IPS-NIHi7 (cell line): Measurements from ENCODE around the gene PIP5KL1.
A peak's percentile ranks its signal among the peaks of the same experiment; 100 is the strongest.

ENCODE experiments used
- DNase-seq: peaks from one replicate; pipeline ENCODE4 v3.0.0; 2012; ENCODE audit warnings: mixed read lengths; ENCODE audit errors: extremely low spot score

PIP5KL1 gene, protein sequence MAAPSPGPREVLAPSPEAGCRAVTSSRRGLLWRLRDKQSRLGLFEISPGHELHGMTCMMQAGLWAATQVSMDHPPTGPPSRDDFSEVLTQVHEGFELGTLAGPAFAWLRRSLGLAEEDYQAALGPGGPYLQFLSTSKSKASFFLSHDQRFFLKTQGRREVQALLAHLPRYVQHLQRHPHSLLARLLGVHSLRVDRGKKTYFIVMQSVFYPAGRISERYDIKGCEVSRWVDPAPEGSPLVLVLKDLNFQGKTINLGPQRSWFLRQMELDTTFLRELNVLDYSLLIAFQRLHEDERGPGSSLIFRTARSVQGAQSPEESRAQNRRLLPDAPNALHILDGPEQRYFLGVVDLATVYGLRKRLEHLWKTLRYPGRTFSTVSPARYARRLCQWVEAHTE

DNA sequence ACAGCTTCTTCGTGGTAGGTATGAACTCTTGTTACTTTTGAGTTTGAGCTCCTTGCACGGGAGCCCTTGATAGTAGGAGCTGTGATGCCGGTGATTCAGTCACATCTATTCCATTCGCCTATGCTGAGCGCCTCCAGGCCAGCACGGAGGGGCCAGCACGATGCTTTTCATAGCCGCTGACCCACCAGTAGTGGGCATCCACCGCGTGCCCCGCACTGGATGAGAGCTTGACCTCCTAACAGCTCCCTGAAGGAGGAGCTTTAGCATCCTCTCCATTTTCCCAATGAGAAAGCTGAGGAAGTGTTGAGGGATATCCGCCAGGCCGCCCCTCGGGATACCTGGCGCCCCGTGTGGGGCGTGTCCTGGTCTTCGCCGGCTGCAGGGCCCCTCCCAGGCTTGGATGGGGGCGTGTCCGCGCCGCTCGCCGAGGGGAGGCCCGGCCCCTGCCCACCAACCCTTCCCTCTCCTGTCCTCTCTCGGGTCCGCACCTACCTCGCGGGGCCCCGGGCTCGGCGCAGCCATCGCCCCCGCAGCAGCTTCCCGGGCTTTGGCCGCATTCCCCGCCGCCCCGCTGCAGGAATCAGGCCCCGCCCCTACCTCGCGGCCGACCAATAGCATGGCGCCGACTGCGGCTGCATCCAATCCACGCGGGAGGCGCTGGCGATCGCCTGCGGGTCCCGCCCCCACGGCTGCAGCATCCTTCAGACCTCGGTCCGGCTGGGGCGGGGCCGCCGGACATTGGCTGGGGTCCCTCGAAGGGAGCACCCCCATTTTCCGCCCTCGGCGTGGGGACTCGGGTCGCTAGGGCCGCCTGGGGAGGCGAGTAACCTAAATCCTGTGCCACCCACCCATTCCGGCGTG lies at the start of gene PIP5KL1:
Gene PIP5KL1, minus strand, starts transcription at position 547 of the 861 bp plus-strand sequence. Its CDS starts 25 bp downstream, at position 522.
- DNase-seq = peak; percentile 95

DNA sequence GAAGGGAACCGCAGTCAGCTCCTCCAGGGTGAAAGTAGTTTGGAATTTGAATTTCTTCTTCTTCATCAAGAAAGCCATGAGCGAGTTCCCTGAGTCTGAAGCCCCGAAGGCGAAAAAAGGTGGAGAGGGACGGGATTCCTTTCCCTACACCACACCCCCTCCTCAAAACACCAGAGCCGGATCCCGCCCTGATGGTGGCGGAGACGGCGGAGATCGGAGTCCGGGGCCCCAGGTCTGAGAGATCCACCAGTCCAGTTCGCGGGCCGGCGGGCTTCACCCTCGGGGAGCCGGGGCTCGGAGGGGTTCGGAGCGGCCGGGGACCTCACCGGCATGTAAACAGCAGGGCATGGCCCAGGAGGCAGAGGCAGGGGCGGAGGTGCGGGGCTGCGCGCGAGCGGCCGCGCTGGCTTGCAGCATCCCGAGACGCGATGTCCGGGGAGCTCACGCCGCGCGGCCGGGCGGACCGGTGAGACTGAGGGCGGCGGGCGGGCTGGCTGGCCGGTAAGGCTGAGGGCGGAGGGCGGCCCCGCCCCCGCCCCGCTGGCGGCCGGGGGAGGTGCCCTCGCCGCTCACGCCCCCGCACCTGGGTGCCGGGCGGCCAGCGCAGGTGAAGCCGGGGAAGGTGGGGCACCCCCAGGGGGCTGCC lies 49.6 kb upstream of the PIP5KL1 start:
- DNase-seq = peak; percentile 70

DNA sequence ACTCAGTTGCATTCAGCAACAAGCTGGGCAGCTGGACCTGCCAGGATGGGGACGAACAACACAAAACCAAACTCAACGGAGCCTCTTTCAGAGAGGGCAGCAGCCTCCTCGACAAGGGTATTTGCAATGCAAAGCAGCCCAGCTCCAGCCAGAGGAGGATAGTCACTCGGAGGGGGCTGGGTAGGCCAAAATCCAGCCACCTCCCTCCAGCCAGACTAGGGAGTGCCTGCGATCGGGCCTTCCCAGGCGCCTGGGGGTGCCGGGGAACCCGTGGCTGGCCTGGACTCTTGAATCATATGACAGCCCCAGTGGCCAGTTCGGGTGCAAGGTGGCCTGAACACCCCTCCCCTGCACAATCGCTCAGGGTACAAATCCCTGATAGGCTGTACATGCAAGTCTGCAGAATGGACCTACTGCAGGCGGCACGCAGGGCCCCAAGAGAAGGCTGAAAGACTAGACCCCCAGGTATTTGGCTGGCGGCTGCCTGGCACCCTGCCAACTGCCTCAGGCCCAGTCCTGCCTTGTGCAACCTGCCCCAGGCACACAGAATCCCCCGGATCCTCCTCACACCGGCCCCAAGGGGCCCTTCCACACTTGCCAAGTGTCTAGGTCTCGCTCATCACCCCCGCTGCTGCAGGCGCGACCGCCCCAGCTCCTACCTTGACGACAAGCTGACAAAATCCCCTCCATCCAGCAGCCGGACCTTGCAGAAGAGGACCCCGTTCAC lies 48.9 kb upstream of the PIP5KL1 start:
- peak; percentile 68 for DNase-seq

DNA sequence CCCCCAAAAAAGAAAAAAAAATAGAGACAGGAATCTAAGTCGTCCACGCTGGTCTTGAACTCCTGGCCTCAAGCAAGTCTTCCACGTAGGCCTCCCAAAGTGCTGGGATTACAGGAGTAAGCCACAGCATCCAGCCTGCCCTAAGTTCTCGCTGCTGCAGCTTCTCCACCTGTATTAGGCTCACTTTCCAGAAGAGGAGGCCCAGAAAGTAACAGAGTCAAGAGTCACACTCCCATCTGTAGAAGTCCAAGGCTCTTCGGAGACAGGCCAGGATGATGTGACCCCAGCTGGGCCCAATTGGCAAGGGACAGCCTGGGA lies 48.4 kb upstream of the PIP5KL1 start:
- DNase-seq = no peak

DNA sequence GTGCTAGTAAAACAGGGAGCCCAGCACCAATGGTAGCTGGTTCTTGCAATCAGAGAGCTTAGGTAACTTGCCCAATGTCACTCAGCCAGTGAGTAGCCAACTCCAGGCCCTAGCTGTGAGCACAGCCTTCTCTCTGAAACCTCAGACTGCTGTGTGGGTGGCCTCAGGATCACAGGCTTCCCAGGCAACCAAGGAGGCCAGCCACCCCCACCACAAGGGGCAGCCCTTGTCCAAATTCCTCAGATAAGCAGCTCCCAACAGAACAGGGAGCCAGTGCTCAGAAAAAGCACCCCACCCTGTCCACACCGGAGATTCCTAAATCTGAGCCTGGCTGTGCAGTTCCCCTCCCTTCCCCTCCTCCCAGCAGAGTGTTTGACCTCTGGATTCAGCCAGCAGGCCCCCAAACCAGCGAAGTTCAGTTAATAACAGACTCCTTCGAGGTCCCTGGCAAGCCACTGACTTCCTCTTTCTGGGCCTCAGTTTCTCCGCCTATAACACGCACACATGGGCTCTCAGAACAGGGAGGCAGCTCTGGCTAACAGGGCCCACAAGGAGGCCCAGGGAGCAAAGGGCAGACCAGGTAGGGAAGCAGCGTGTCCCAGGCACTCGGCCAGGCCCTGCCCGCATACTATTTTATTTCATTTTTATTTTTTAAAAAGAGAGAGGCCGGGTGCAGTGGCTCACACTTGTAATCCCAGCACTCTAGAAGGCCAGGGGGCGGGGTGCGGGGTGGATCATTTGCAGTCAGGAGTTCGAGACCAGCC lies 47.5 kb upstream of the PIP5KL1 start:
- peak; percentile 62 for DNase-seq

DNA sequence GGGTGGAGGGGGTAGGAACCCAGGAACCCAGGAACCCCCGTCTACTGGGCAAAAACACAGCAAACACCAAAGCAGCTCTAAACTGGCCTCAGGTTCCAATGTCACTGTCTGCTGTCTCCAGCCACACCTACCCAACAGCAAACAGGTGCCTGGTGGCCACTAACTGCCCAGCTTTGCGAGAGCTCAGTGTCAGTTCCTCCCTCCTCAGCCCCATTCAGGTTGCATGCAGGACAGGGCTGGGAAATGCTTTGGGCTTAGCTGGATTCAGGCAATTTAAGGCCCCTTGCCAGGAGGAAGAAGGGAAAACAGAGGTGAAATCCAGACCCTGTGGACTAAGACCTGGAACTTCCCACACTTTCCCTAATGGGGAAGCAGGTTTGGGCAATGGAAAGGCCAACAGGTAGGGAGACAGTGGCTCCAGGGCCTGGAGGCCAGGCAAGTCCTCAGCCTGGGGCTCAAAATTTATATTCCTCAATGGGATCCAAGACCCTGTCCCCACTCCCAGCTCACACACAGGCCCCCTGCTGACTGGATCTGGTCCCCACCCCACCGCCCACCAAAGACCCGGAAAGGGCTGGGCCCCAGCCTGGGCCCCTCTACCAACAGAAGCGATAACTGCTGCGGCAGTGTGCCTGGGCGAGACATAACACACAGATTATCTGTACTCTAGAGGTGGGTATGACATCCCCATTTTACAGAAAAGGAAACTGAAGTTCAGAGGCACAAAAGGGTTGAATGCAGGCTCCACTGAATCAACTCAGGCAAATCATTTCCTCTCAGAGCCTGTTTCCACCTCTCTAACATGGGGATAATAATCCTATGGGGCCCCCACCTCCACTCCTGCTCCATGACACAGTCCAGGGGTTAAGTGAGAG lies 46.7 kb upstream of the PIP5KL1 start:
- no peak for DNase-seq

DNA sequence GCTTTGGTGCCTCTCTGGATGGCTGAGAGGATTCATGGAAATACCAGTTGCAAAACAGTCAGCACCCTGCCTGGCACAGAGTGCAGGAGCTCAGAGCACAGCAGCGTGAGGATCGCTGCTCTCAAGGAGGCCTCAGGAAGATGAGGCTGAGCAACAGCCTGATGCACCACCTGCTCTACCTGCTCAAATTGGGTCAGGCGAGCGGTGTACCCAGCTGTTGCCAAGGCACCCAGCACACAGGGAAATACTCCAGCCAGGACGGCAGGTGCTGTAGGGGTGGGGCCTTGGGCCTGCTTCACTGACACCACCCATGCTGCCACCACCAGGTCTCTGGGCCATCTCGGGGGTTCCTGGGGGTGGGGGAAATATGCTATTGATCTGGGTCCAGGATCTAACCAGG lies 45.9 kb upstream of the PIP5KL1 start:
- no peak for DNase-seq

DNA sequence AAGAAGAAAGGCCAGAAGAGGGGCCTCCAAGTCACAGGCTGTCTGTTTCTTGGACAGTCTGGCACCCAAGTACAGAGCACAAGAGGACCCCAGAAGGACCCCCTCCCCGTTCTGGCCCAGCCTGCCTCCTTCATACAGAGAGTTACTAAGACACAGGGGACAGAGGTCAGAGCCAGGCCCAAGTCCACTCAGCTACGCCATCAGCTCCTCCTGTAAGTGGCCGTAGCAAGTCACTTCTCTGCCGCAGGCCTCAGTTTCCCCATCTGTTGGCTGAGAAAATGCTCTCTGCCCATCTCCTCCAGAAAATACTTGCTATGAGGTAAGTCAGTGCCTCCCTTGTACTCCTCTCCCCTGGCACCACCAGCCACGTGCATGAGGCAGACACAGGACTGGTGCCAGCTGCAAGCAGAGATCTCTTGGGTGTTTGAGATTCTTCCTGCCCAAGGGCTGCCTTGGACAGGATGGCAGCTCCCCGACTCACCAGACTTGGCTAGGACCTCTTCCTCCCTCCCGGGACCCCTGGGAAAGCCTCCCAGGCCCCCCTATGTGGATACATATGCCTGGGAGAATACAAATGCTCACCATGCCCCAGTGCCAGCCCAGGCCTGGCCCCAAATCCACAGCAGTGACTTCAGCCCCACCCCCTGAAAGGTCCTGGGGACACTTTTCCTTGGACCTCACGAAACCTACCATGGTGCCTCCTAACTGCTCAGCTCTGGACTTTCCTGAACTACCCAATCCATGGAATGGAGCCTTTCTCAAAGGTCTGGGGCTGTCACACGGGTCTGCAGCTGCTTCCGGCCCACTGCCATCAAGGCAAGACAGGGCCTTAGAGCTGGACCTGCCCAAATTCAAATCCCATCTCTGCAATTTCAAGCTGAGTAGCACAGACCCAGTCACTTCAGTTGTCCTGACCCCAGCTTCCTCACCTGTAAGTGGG lies 45.1 kb upstream of the PIP5KL1 start:
- DNase-seq = no peak

DNA sequence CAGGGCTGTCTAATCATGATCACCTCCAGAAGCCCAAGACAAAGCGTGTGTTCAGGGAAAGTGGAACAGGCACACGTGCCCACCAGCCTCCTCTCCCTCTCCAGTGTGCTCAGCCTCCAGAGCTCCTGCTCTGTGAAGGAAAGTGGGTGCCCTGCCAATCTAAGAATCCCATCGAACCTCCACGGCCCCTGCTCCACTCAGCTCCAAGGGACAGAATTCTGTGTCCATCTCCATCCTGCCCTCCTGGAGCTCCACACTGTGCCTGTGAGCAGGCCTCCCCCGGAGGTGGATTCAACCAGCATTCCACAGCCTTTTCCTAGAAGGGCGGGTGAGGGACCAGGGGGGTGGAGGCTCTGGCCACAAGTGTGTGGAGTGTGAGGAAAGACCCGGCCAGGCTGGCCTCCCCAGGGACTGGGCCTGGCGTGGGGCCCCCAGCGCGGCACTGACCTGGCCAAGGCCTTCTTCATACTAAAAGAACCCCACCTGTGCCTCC lies 44.2 kb upstream of the PIP5KL1 start:
- no peak for DNase-seq

DNA sequence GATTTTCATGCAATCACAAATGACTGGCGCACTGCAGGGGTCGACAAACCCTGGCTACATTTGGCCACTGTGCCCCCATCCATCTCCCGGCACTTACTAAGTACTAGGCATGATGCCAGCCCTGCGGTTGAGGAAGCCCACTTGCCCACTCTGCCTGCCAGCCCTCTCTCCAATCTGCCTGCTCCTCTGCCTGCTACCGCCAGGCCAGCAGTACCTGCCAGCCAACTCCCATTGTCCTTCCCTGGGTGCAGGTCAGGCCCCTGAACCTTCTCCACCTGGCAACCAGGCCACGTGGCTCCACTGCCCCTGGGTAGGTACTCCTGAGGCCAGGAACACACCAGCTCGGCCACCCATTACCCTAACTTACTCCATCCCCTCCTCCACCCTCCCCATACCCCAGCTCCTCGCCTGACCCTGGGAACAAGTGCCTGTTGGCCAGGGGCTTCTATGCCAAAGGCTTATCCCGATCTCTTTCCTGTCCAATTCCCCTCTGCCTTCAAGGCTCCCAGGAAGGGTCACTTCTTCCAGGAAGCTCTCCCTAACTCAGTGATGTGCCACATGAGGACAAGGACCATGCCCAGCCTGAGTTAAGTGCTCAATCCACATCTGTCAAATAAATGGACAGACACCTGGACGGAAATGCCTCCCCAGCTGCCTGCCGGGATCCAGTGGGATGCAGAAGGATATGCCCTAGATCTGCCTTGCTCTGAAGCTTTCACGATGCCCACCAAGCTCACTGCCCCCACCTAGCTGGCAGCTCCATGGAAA lies 43.6 kb upstream of the PIP5KL1 start:
- DNase-seq = no peak

DNA sequence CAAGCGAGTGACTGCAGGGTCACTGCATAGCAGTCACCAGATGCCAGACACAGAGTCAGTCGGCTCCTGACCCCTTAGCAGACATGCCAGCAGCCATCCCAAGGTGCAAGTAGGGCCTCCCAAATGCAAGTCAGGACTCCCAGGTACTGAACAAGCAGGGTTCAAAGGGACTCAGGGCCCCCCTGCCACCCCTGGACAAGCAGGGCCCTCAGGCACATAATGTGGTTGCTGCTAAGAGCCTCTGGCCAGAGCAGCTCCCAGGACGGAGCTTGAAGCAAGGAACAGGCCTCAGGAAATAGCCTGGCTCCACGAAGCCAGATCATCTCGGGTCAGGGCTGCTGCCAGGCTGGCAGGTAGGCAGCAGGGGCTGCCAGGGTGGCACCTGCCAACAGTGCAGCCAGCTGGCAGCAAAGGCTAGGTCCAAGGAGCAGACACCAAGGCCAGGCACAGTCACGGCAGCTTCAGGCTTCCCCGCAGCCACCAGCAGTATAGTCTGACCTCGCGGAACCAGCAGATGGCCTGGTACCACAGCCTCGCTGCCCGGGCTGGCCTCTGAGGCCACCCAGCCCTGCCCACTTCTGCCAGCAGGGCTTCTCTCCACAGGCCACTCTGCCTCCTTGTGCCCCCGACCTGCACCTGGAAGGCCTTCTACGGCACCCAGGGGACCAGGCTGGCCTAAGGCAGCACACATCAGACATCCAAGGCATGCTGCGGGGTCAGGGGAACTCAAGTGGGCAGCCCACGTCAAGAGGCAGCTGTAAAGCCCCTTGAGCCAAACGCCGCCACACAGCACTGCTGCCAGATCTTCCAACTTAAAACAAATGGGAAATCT lies 42.8 kb upstream of the PIP5KL1 start:
- DNase-seq = no peak

DNA sequence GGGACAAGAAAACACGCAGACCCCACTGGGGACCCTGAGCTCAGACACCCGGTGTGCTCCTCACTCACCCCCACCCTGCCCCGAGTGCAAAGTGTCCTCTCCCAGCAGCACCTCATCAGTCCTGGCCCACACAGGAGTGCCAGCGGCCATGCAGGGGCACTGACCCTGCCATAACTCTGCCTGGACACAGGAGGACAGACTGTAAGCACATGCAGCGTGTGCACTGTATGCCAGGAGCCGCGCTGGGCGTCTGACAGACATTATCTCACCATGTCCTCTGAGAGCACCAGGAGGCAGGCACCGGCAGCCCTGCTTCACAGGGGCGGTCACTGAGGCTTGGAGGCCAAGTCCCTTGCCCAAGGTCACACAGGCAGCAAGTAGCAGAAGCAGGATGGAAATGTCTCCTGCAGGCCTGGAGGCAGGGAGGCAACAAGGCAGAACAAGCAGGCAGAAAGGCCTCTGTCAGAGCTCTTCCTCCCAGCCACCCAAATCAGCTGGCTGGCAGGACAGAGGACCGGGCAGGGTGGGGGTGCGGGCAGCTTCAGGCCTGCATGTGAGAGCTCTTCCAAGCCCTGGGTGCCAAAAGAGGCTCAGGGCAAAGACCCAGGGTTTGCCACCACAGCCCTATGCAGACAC lies 41.8 kb upstream of the PIP5KL1 start:
- no peak for DNase-seq

DNA sequence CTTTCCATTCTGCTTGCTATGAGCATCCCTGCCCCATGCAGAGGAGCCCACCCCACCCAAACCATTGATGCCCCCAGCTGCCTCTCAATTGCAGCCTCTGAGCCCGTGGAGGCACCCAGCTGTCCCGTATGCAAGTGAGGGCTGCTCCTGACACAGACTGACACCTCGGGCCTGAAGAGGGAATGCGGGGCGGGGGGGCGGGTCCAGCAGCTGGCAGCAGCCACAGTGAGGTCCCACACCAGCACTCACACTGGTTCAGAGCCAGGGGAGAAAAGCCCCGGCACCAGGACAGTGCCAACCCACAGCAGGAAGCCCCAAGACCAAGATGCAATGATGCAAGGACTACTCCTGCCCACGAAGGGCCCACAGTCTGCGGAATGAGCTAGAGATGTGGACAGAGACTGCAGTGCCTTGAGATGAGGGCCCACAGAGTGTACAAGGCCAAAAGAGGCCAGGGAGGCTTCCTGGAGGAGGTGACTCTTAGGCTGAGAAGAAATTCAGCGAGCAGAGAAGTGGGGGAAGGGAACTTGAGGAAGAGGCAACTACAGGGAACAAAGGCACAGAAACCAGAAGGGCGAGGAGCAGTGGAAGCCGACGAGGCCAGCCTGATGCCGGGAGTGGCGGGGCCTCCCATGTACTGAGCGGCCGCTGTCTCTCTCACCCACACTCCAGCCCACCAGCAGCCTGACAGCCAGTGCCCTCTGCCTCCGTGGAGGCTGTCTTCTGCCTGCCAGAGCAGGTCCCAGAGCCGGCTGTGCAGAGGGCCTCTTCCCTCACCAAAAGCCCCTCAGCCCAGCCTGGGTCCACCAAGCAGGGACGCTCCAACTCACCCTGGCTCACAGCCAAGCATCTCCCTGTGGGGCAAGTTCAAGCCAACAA lies 41.0 kb upstream of the PIP5KL1 start:
- DNase-seq = peak; percentile 52

DNA sequence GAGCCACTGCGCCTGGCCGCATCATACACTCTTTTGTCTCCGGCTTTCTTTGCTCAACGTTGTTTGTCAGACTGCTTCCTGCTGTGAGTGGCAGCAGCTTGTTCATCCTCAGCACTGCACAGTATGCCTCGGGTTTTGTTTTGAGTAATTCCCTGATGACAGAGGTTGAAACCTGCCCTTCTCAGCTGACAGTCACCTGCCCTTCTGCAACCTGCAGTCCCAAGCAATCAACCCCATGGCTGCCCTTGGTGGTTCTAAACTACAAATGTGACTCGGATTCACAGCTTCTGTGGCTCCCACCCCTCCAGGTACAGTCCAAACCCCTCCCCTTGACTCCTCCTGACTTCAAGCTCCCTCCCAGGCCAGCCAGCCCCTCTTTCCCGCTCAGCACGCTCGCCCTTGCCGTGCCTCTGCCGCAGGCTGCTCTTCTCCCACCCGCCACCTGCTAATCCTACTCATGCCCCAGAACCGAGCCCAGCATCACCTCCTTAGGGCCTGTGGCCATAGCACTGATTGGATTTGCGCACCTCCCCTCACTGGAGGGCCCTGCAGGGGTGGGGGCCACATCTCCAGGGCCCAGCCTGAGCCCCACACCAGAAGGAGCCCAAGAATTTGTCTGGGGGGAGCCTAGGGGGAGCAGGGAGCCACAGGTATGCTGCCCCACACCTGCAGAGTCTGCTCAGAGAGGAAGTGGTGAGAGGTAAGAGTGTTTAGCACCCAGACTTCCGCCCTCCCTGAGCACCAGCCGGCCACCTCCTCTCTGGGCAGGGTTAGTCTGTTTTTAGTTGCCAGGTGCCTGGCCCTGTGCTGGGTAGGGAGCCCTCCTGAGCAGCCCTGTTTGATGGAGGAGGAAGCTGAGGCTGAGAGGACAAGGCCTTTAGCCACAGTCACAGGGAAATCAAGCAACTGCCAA lies 40.1 kb upstream of the PIP5KL1 start:
- DNase-seq = no peak
